ENCODE results near the gene HOXA3.

Gene HOXA3

DNA sequence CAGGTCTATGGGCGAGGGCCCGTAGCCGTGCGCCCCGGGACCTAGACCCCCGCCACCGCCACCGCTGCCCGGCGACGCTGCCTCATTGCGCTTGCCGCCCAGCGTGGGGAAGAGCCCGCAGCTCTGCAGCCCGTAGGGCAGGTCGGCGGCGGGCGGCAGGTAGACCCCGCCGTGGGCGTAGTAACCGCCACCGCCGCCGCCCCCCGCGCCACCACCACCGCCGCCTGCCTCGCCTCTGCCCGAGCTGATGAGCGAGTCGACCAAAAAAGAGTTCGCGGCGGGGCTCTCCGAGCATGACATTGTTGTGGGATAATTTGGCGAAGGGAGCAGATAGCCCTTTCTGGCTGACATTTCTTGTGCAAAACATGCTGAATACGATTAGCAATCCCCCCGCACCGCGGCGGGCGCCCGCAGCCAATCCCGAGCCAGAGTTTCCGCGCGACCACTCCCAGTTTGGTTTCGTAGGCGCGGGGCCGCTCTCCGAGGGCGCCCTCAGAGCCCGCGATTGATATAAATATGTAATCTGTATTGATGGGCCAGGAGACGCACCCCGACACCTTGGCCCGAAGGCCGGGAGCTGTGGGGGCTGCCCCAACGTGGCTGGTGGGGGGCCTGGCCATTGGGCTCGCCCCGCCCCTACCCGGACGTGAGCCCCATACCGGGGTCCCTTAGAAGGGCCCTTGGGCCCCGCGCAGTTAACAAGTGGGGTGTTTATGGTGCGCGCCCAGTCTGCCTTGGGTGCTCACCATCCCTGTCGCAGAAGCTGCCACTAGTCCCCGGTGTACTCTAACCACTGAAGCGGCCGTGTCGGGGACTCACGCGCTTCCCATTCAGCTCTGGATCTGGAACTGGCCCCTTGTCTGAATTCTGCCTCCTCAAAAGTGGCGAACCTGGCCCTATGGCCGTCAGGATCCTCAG, 21.8 kb upstream of the HOXA3 start, which contains the start of gene HOXA10:
Gene HOXA10, minus strand, starts transcription at position 365 of the 918 bp plus-strand sequence. Its CDS starts 14 bp downstream, at position 351.
- TF ChIP-seq, protein P1, sequence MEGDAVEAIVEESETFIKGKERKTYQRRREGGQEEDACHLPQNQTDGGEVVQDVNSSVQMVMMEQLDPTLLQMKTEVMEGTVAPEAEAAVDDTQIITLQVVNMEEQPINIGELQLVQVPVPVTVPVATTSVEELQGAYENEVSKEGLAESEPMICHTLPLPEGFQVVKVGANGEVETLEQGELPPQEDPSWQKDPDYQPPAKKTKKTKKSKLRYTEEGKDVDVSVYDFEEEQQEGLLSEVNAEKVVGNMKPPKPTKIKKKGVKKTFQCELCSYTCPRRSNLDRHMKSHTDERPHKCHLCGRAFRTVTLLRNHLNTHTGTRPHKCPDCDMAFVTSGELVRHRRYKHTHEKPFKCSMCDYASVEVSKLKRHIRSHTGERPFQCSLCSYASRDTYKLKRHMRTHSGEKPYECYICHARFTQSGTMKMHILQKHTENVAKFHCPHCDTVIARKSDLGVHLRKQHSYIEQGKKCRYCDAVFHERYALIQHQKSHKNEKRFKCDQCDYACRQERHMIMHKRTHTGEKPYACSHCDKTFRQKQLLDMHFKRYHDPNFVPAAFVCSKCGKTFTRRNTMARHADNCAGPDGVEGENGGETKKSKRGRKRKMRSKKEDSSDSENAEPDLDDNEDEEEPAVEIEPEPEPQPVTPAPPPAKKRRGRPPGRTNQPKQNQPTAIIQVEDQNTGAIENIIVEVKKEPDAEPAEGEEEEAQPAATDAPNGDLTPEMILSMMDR (conservative IDR thresholded peaks at IDR 0.05) = no peak
- TF ChIP-seq ZFX (IDR thresholded peaks at IDR 0.05) = no peak
- H3K27ac ChIP-seq = peak within 1 kb of the TSS; percentile 98

DNA sequence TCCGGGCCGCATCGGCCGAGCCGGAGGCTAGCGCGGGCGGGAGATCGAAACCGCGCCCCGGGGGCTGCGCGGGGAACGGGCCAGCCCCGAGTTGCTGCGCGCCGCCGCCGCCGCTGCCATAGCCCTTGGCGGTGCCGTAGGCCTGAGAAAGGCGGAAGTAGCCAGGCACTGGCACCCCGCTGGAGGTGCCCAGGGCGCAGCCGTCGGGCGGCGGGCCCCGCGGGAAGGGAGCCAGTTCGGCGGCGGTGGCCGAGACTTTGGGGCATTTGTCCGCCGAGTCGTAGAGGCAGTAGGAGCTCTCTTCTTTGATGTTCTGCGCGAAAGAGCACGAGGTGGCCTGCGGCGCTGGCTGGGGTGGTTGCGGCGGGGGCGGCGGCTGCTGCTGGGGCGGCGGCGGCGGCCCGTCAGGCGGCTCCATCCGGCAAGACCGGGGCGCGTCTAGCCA, 21.1 kb upstream of the HOXA3 start:
- TF ChIP-seq ZFX (IDR thresholded peaks at IDR 0.05) = peak; percentile 69
- TF ChIP-seq, protein P1 (conservative IDR thresholded peaks at IDR 0.05) = no peak
- peak overlapping the region; percentile 98 for H3K27ac ChIP-seq

DNA sequence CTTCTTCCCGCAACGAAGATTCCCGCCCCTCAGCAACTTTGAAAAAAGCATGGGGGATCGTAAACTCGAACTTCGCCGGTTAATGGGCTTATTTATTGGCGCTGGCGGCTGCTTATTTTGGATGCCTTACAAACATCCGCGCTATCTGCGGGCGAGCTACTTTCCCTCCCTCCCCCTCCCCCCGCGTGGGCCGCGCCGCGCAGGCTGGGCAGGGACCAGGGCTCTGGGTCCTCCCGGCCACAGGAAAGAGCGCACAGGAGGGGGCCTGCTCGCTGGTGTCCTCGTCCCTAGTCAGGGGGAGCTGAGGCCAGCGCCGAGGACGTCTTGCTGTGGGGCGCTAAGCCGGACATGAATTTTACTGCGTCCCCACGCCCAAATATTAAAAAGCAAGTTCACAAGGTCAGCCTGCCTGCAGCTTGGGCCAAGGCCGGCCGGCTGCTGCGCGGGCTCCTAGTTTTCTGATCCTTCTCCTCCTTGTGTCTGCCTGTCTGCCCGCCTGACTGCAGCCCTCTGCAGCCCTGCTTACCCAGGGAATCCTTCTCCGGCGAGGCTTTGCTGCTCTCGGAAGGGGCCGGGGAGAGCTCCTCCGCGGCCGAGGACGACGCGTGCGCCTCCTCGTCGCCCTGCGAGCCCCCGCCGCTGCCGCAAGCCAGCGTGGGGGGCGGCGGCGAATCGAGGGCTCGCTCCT, 20.6 kb upstream of the HOXA3 start:
- TF ChIP-seq ZFX (IDR thresholded peaks at IDR 0.05) = peak; percentile 91; the same call in 1 of the 2 replicates
- TF ChIP-seq, protein P1 (conservative IDR thresholded peaks at IDR 0.05) = no peak
- H3K27ac ChIP-seq = peak overlapping the region; percentile 98

DNA sequence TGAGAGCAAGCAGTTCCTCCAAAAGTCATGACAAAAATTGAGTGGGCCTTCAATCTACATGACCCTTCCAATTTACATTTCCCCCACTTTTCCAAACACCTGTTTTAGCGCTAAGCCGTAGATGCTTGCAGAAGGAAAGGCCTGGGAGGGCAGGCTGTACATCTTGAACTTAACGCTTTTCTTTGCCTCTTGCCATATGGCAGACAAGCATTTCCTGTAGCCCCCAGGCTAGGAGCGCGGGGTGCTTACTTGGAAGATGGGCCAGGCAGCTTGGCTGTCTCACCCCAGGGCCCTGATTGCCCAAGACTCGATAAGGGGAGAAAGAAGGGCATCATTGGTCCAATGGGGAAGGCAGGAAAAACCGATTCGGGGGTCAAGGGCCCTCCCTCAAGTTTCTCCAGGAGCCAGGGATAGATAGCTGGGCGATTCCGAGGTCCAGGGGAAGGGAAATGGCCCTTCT, 20.0 kb upstream of the HOXA3 start:
- peak overlapping the region; percentile 98 for H3K27ac ChIP-seq
- TF ChIP-seq, protein P1 (conservative IDR thresholded peaks at IDR 0.05) = no peak
- no peak for TF ChIP-seq ZFX (IDR thresholded peaks at IDR 0.05)

DNA sequence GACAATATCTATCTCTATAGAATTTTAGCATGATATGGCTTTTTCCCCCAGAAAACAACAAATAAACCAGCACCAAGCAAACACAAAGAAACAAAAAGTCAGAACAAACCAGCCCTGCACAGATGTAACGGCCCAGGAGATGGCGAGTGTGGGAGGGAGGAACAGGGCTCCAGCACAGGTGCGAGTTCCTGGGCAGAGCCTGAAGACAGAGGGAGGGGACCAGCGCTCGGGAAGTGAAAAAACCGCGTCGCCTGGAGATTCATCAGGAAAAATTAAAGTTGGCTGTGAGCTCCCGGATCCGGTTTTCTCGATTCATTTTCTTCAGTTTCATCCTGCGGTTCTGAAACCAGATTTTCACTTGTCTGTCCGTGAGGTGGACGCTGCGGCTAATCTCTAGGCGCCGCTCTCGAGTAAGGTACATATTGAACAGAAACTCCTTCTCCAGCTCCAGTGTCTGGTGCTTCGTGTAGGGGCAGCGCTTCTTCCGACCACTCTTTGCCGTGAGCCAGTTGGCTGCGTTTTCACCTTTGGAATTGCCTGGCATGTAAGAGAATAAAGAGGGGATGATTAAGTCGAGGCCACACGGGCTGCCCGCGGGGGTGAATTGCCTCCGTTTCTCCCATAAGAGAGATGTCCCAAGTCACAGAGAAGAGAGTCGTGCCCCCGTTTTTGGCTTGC, 19.4 kb upstream of the HOXA3 start:
- no peak for TF ChIP-seq ZFX (IDR thresholded peaks at IDR 0.05)
- TF ChIP-seq, protein P1 (conservative IDR thresholded peaks at IDR 0.05) = no peak; the same call in 1 of the 2 replicates

DNA sequence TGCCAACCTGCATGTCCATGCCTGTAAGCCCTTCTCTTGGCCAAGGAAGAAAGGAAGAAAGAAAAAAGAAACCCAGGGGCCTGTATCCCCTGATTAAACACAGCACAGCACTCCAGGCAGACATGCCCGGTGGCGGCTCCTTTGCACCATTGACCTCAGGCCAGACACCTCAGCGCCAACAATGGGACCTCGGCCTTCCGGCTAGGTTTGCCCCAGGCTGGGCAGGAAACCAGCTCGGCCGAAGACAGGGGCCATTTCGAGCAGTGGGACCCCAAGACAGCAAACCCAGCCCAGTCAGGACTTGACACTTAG, 18.9 kb upstream of the HOXA3 start:
- TF ChIP-seq, protein P1 (conservative IDR thresholded peaks at IDR 0.05) = no peak
- TF ChIP-seq ZFX (IDR thresholded peaks at IDR 0.05) = no peak
- peak overlapping the region; percentile 98 for H3K27ac ChIP-seq

More for the DNA sequence above, 19.4 kb upstream of the HOXA3 start:
- H3K27ac ChIP-seq = peak overlapping the region; percentile 98
